HL-60 (cell line): ENCODE results near the gene ADGRE2.
"Not testable (repeated sequence)": the region's sequence is repeated elsewhere in the genome, so short reads cannot be mapped to it uniquely, and the experiment has no call there.

Experiments used
- CTCF ChIP-seq: IDR thresholded peaks from one replicate; pipeline ENCODE4 v1.5.1; 2011; ENCODE audit warnings: low read length, control low read depth, inconsistent platforms; ENCODE audit not compliant: insufficient read depth
- GABPA ChIP-seq: IDR thresholded peaks from 2 replicates; pipeline ENCODE4 v1.6.1; 2012; ENCODE audit warnings: low read depth
- POLR2AphosphoS5 ChIP-seq: IDR thresholded peaks from 2 replicates; pipeline ENCODE4 v1.6.1; 2012; ENCODE audit warnings: low read depth
- REST ChIP-seq: IDR thresholded peaks from 2 replicates; pipeline ENCODE4 v1.6.1; 2012; ENCODE audit warnings: low read depth; ENCODE audit not compliant: insufficient replicate concordance
- SPI1 ChIP-seq: IDR thresholded peaks from 2 replicates; pipeline ENCODE4 v1.6.1; 2012; ENCODE audit warnings: low read depth, mild to moderate bottlenecking, borderline replicate concordance

- not testable (repeated sequence) for TF ChIP-seq GABPA, REST, CTCF, POLR2AphosphoS5
- TF ChIP-seq SPI1 = peak; percentile 58; the same call in 1 of the 2 replicates
Measured at GRCh38 chr19:14783410-14783998, 5.1 kb upstream of the ADGRE2 start.
